ENCODE results near the gene SNF8.

Gene SNF8

GRCh38 chr17:48910370-48910769 is 34.3 kb downstream of the SNF8 start:
- H3K27ac ChIP-seq (ENCODE audit: low read depth, low read length), result peak overlapping the region; percentile 75
- no peaks in the 10 kb centered on the region for H3K9me3 ChIP-seq (ENCODE audit: control insufficient read depth in 5 of 5, low read length in 5 of 5)
- peaks cover 3 to 37% (median 26%) of the 10 kb centered on the region in 5 donors for H3K4me1 ChIP-seq (ENCODE audit: control insufficient read depth in 5 of 5, insufficient read depth in 5 of 5, low read length in 5 of 5)
- H3K9ac ChIP-seq (ENCODE audit: low read length in 5 of 5), result no peak overlapping the region
- no peaks in the 10 kb centered on the region for H3K27me3 ChIP-seq (ENCODE audit: control insufficient read depth in 5 of 5, insufficient read depth in 4 of 5, low read length in 5 of 5)
- H3K36me3 ChIP-seq (ENCODE audit: control insufficient read depth in 5 of 5, insufficient read depth in 5 of 5, low read length in 5 of 5), result peaks cover 11 to 40% (median 27%) of the 10 kb centered on the region in 5 donors
- no peak overlapping the region for H3K4me3 ChIP-seq (ENCODE audit: low read depth in 1 of 5, low read length in 5 of 5)

- Histone ChIP-seq H3K9me3 (ENCODE audit: control insufficient read depth in 5 of 5, low read length in 5 of 5) (no peaks in the 10 kb centered on the region), H3K9ac (ENCODE audit: low read length in 5 of 5) (peak overlapping the region in 3 of 5 donors; percentile 67 to 77 (median 70)), H3K27ac (ENCODE audit: low read depth, low read length) (peak overlapping the region; percentile 75)
These were observed 34.9 kb downstream of the SNF8 start for GRCh38 chr17:48909783-48910182.

DNA sequence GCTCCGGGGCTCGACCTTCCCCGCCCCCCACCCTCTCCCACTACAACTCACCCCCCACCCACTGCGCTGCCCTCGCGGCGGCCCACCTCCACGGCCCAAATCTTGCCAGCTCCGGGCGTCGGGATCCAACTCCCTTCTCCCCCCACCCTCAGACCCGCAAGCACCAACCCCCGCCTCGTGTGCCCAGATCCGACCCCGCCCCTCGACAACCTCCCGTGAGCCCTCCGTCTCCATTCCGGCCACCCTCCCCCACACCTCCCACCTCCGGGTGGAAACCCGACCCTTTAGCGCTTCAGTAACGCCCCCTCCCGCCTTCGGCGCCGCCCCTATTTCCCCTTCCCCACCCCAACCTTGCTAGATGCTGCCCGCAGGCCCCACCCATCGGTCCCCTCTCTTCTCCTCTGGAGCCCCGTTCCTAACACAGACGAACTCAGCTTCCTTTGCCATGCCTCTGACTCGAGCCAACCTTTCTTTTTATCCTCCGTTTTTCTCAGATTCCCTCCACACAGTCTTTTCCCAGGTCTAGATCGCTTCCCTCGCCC is 35.7 kb downstream of the SNF8 start:
- H3K9ac ChIP-seq (ENCODE audit: low read length in 5 of 5), result peak overlapping the region; percentile 66 to 78 (median 76)
- peaks cover 3 to 32% (median 26%) of the 10 kb centered on the region in 5 donors for H3K4me1 ChIP-seq (ENCODE audit: control insufficient read depth in 5 of 5, insufficient read depth in 5 of 5, low read length in 5 of 5)
- peak overlapping the region; percentile 72 to 92 (median 82) for H3K4me3 ChIP-seq (ENCODE audit: low read depth in 1 of 5, low read length in 5 of 5)
- H3K27ac ChIP-seq (ENCODE audit: low read depth, low read length), result peak overlapping the region; percentile 75
- H3K36me3 ChIP-seq (ENCODE audit: control insufficient read depth in 5 of 5, insufficient read depth in 5 of 5, low read length in 5 of 5), result peaks cover 8 to 30% (median 23%) of the 10 kb centered on the region in 5 donors
- H3K9me3 ChIP-seq (ENCODE audit: control insufficient read depth in 5 of 5, low read length in 5 of 5), result no peaks in the 10 kb centered on the region
- H3K27me3 ChIP-seq (ENCODE audit: control insufficient read depth in 5 of 5, insufficient read depth in 4 of 5, low read length in 5 of 5), result no peaks in the 10 kb centered on the region

More at GRCh38 chr17:48909783-48910182, 34.9 kb downstream of the SNF8 start:
- peaks cover 11 to 34% (median 23%) of the 10 kb centered on the region in 5 donors for H3K36me3 ChIP-seq (ENCODE audit: control insufficient read depth in 5 of 5, insufficient read depth in 5 of 5, low read length in 5 of 5)
- peak overlapping the region; percentile 72 to 92 (median 82) for H3K4me3 ChIP-seq (ENCODE audit: low read depth in 1 of 5, low read length in 5 of 5)
- no peaks in the 10 kb centered on the region for H3K27me3 ChIP-seq (ENCODE audit: control insufficient read depth in 5 of 5, insufficient read depth in 4 of 5, low read length in 5 of 5)
- H3K4me1 ChIP-seq (ENCODE audit: control insufficient read depth in 5 of 5, insufficient read depth in 5 of 5, low read length in 5 of 5), result peaks cover 3 to 32% (median 26%) of the 10 kb centered on the region in 5 donors

GRCh38 chr17:48908047-48908843 is 36.4 kb downstream of the SNF8 start, which contains the start of gene UBE2Z:
TSS of gene UBE2Z (plus strand) at chr17:48908407. CDS start at chr17:48908504, 97 bp downstream.
- Histone ChIP-seq H3K4me1 (ENCODE audit: control insufficient read depth in 5 of 5, insufficient read depth in 5 of 5, low read length in 5 of 5) (peaks cover 3 to 32% (median 26%) of the 10 kb centered on the region in 5 donors), H3K9me3 (ENCODE audit: control insufficient read depth in 5 of 5, low read length in 5 of 5) (no peaks in the 10 kb centered on the region), H3K4me3 (ENCODE audit: low read depth in 1 of 5, low read length in 5 of 5) (peak within 1 kb of the TSS; percentile 72 to 92 (median 82)), H3K9ac (ENCODE audit: low read length in 5 of 5) (peak within 1 kb of the TSS; percentile 66 to 78 (median 76)), H3K27ac (ENCODE audit: low read depth, low read length) (peak within 1 kb of the TSS; percentile 75), H3K36me3 (ENCODE audit: control insufficient read depth in 5 of 5, insufficient read depth in 5 of 5, low read length in 5 of 5) (peaks cover 8 to 23% (median 18%) of the 10 kb centered on the region in 5 donors), H3K27me3 (ENCODE audit: control insufficient read depth in 5 of 5, insufficient read depth in 4 of 5, low read length in 5 of 5) (no peaks in the 10 kb centered on the region)

GRCh38 chr17:48907713-48908046 is 37.0 kb downstream of the SNF8 start:
- Histone ChIP-seq H3K9me3 (ENCODE audit: control insufficient read depth in 5 of 5, low read length in 5 of 5) (no peaks in the 10 kb centered on the region), H3K4me3 (ENCODE audit: low read depth in 1 of 5, low read length in 5 of 5) (peak overlapping the region; percentile 72 to 92 (median 82)), H3K27ac (ENCODE audit: low read depth, low read length) (peak overlapping the region; percentile 75), H3K27me3 (ENCODE audit: control insufficient read depth in 5 of 5, insufficient read depth in 4 of 5, low read length in 5 of 5) (no peaks in the 10 kb centered on the region), H3K4me1 (ENCODE audit: control insufficient read depth in 5 of 5, insufficient read depth in 5 of 5, low read length in 5 of 5) (peaks cover 3 to 32% (median 26%) of the 10 kb centered on the region in 5 donors), H3K9ac (ENCODE audit: low read length in 5 of 5) (peak overlapping the region in 4 of 5 donors; percentile 68 to 78 (median 74)), H3K36me3 (ENCODE audit: control insufficient read depth in 5 of 5, insufficient read depth in 5 of 5, low read length in 5 of 5) (peaks cover 8 to 19% (median 13%) of the 10 kb centered on the region in 5 donors)

DNA sequence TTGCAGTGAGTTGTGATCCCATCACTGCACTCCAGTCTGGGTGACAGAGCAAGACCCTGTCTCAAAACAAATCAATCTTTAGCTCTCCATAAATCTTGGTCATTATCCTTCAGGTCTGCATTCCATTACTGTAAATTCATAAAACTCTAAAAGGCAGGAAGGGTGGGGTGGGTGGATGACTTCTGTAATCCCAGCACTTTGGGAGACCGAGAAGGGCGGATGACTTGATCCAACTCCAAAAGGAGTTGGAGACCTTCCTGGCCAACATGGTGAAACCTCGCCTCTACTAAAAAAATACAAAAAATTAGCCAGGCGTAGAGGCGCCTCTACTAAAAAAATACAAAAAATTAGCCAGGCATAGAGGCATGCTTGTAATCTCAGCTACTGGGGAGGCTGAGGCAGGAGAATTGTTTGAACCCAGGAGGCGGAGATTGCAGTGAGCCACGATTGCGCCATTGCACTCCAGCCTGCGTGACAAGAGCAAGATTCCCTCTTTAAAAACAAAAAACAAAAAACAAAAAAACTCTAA is 38.6 kb downstream of the SNF8 start:
- Histone ChIP-seq H3K9ac (ENCODE audit: low read length in 5 of 5) (no peak overlapping the region), H3K27ac (ENCODE audit: low read depth, low read length) (no peak overlapping the region), H3K4me1 (ENCODE audit: control insufficient read depth in 5 of 5, insufficient read depth in 5 of 5, low read length in 5 of 5) (peaks cover 3 to 28% (median 25%) of the 10 kb centered on the region in 5 donors), H3K27me3 (ENCODE audit: control insufficient read depth in 5 of 5, insufficient read depth in 4 of 5, low read length in 5 of 5) (peaks cover 0 to 3% (median 0%) of the 10 kb centered on the region in 5 donors), H3K9me3 (ENCODE audit: control insufficient read depth in 5 of 5, low read length in 5 of 5) (no peaks in the 10 kb centered on the region), H3K36me3 (ENCODE audit: control insufficient read depth in 5 of 5, insufficient read depth in 5 of 5, low read length in 5 of 5) (peaks cover 3 to 7% (median 5%) of the 10 kb centered on the region in 5 donors), H3K4me3 (ENCODE audit: low read depth in 1 of 5, low read length in 5 of 5) (no peak overlapping the region)

- Histone ChIP-seq H3K27ac (ENCODE audit: low read depth, low read length) (no peak overlapping the region), H3K9me3 (ENCODE audit: control insufficient read depth in 5 of 5, low read length in 5 of 5) (no peaks in the 10 kb centered on the region), H3K36me3 (ENCODE audit: control insufficient read depth in 5 of 5, insufficient read depth in 5 of 5, low read length in 5 of 5) (no peaks in the 10 kb centered on the region), H3K4me3 (ENCODE audit: low read depth in 1 of 5, low read length in 5 of 5) (no peak overlapping the region), H3K27me3 (ENCODE audit: control insufficient read depth in 5 of 5, insufficient read depth in 4 of 5, low read length in 5 of 5) (peaks cover 0 to 3% (median 0%) of the 10 kb centered on the region in 5 donors), H3K4me1 (ENCODE audit: control insufficient read depth in 5 of 5, insufficient read depth in 5 of 5, low read length in 5 of 5) (peaks cover 3 to 12% (median 11%) of the 10 kb centered on the region in 5 donors), H3K9ac (ENCODE audit: low read length in 5 of 5) (no peak overlapping the region)
These were observed 40.2 kb downstream of the SNF8 start for GRCh38 chr17:48904428-48904827.

- H3K36me3 ChIP-seq (ENCODE audit: control insufficient read depth in 5 of 5, insufficient read depth in 5 of 5, low read length in 5 of 5), result peaks cover 0 to 2% (median 1%) of the 10 kb centered on the region in 5 donors
- H3K4me3 ChIP-seq (ENCODE audit: low read depth in 1 of 5, low read length in 5 of 5), result no peak overlapping the region
- peaks cover 3 to 8% (median 7%) of the 10 kb centered on the region in 5 donors for H3K4me1 ChIP-seq (ENCODE audit: control insufficient read depth in 5 of 5, insufficient read depth in 5 of 5, low read length in 5 of 5)
- peaks cover 0 to 3% (median 0%) of the 10 kb centered on the region in 5 donors for H3K27me3 ChIP-seq (ENCODE audit: control insufficient read depth in 5 of 5, insufficient read depth in 4 of 5, low read length in 5 of 5)
- H3K27ac ChIP-seq (ENCODE audit: low read depth, low read length), result no peak overlapping the region
- H3K9ac ChIP-seq (ENCODE audit: low read length in 5 of 5), result no peak overlapping the region
- no peaks in the 10 kb centered on the region for H3K9me3 ChIP-seq (ENCODE audit: control insufficient read depth in 5 of 5, low read length in 5 of 5)
These were observed 41.2 kb downstream of the SNF8 start for GRCh38 chr17:48903401-48903800.

DNA sequence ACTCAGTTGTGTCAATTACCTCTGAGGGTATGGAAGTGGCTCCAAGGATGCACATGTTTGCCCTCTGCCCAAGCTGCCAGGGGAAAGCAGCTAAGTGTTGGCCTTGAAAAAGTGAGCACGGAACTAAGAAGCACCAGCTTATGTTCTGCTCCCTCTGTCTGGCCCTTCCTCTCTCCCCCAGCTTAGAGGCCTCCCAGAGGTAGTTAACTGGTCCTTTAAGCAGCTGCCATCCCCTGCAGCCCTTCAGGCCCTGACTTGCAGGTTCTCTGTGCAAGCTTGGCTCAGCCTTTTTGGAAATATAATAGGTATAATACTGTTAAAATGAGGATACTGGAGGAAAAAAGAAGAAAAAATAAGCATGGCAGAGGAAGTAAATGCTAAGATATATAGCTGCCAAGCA is 43.4 kb downstream of the SNF8 start:
- peaks cover 2 to 20% (median 7%) of the 10 kb centered on the region in 5 donors for H3K36me3 ChIP-seq (ENCODE audit: control insufficient read depth in 5 of 5, insufficient read depth in 5 of 5, low read length in 5 of 5)
- no peaks in the 10 kb centered on the region for H3K4me1 ChIP-seq (ENCODE audit: control insufficient read depth in 5 of 5, insufficient read depth in 5 of 5, low read length in 5 of 5)
- no peak overlapping the region for H3K27ac ChIP-seq (ENCODE audit: low read depth, low read length)
- peaks cover 0 to 3% (median 0%) of the 10 kb centered on the region in 5 donors for H3K27me3 ChIP-seq (ENCODE audit: control insufficient read depth in 5 of 5, insufficient read depth in 4 of 5, low read length in 5 of 5)
- H3K9ac ChIP-seq (ENCODE audit: low read length in 5 of 5), result no peak overlapping the region
- H3K4me3 ChIP-seq (ENCODE audit: low read depth in 1 of 5, low read length in 5 of 5), result no peak overlapping the region
- H3K9me3 ChIP-seq (ENCODE audit: control insufficient read depth in 5 of 5, low read length in 5 of 5), result no peaks in the 10 kb centered on the region
